IPS-18a (cell line): ENCODE measurements around the gene BCS1L.

Source experiments
- H3K27ac ChIP-seq: one replicate; pipeline ENCODE4 v1.5.1; 2013; ENCODE audit warnings: low read length
- H3K27me3 ChIP-seq: one replicate; pipeline ENCODE4 v1.6.1; 2013; ENCODE audit warnings: mild to moderate bottlenecking, low read length; ENCODE audit not compliant: control insufficient read depth, insufficient read depth
- H3K36me3 ChIP-seq: one replicate; pipeline ENCODE4 v1.6.1; 2013; ENCODE audit warnings: low read depth, low read length; ENCODE audit not compliant: control insufficient read depth
- H3K4me1 ChIP-seq: one replicate; pipeline ENCODE4 v1.6.1; 2013; ENCODE audit warnings: low read depth, low read length; ENCODE audit not compliant: control insufficient read depth
- H3K4me3 ChIP-seq: one replicate; pipeline ENCODE4 v1.5.1; 2013; ENCODE audit warnings: low read length
- H3K9ac ChIP-seq: one replicate; pipeline ENCODE4 v1.6.1; 2013; ENCODE audit warnings: mild to moderate bottlenecking, low read length, moderate library complexity
- H3K9me3 ChIP-seq: one replicate; pipeline ENCODE4 v1.6.1; 2013; ENCODE audit warnings: low read depth, low read length; ENCODE audit not compliant: control insufficient read depth

BCS1L gene

GRCh38 chr2:218642121-218642656, 17.3 kb upstream of the BCS1L start:
- Histone ChIP-seq H3K9me3 (no peaks in the 10 kb centered on the region), H3K36me3 (peaks cover 71% of the 10 kb centered on the region), H3K9ac (no peak overlapping the region), H3K27ac (no peak overlapping the region), H3K4me1 (no peaks in the 10 kb centered on the region), H3K4me3 (no peak overlapping the region), H3K27me3 (no peaks in the 10 kb centered on the region)

GRCh38 chr2:218642786-218643185, 16.7 kb upstream of the BCS1L start:
- Histone ChIP-seq H3K27ac (no peak overlapping the region), H3K4me1 (no peaks in the 10 kb centered on the region), H3K9ac (no peak overlapping the region), H3K9me3 (no peaks in the 10 kb centered on the region), H3K27me3 (no peaks in the 10 kb centered on the region), H3K36me3 (peaks cover 70% of the 10 kb centered on the region), H3K4me3 (no peak overlapping the region)

GRCh38 chr2:218643751-218644310, 15.7 kb upstream of the BCS1L start:
- Histone ChIP-seq H3K9ac (no peak overlapping the region), H3K27ac (no peak overlapping the region), H3K36me3 (peaks cover 70% of the 10 kb centered on the region), H3K4me1 (no peaks in the 10 kb centered on the region), H3K27me3 (no peaks in the 10 kb centered on the region), H3K9me3 (no peaks in the 10 kb centered on the region), H3K4me3 (no peak overlapping the region)

GRCh38 chr2:218644721-218645120, 14.8 kb upstream of the BCS1L start:
- Histone ChIP-seq H3K36me3 (peaks cover 73% of the 10 kb centered on the region), H3K9ac (no peak overlapping the region), H3K4me1 (no peaks in the 10 kb centered on the region), H3K9me3 (no peaks in the 10 kb centered on the region), H3K27me3 (no peaks in the 10 kb centered on the region), H3K27ac (no peak overlapping the region), H3K4me3 (no peak overlapping the region)

- Histone ChIP-seq H3K9ac (no peak overlapping the region), H3K4me3 (no peak overlapping the region), H3K9me3 (no peaks in the 10 kb centered on the region), H3K4me1 (no peaks in the 10 kb centered on the region), H3K36me3 (peaks cover 75% of the 10 kb centered on the region), H3K27ac (no peak overlapping the region), H3K27me3 (no peaks in the 10 kb centered on the region)
These were observed 14.4 kb upstream of the BCS1L start for GRCh38 chr2:218645126-218645525.

GRCh38 chr2:218648088-218648786, 11.2 kb upstream of the BCS1L start:
- Histone ChIP-seq H3K27me3 (no peaks in the 10 kb centered on the region), H3K36me3 (peaks cover 85% of the 10 kb centered on the region), H3K4me3 (no peak overlapping the region), H3K9me3 (no peaks in the 10 kb centered on the region), H3K9ac (no peak overlapping the region), H3K4me1 (no peaks in the 10 kb centered on the region), H3K27ac (no peak overlapping the region)

GRCh38 chr2:218648787-218649100, 10.7 kb upstream of the BCS1L start:
- Histone ChIP-seq H3K27ac (no peak overlapping the region), H3K4me3 (no peak overlapping the region), H3K9me3 (no peaks in the 10 kb centered on the region), H3K4me1 (no peaks in the 10 kb centered on the region), H3K36me3 (peaks cover 85% of the 10 kb centered on the region), H3K27me3 (no peaks in the 10 kb centered on the region), H3K9ac (no peak overlapping the region)

- peaks cover 44% of the 10 kb centered on the region for H3K36me3 ChIP-seq
- no peak overlapping the region for H3K9ac ChIP-seq
- no peaks in the 10 kb centered on the region for H3K9me3 ChIP-seq
- no peaks in the 10 kb centered on the region for H3K27me3 ChIP-seq
- H3K4me1 ChIP-seq: no peaks in the 10 kb centered on the region
- H3K4me3 ChIP-seq: no peak overlapping the region
- no peak overlapping the region for H3K27ac ChIP-seq
These were observed 3.7 kb upstream of the BCS1L start for GRCh38 chr2:218655751-218656150.

GRCh38 chr2:218658671-218659257, 719 bp upstream of the BCS1L start:
- Histone ChIP-seq H3K9ac (peak overlapping the region; percentile 93), H3K4me1 (no peaks in the 10 kb centered on the region), H3K27ac (peak overlapping the region; percentile 80), H3K36me3 (peaks cover 42% of the 10 kb centered on the region), H3K27me3 (no peaks in the 10 kb centered on the region), H3K9me3 (no peaks in the 10 kb centered on the region), H3K4me3 (peak overlapping the region; percentile 92)

GRCh38 chr2:218659988-218660358, 490 bp downstream of the BCS1L start:
- Histone ChIP-seq H3K36me3 (peaks cover 50% of the 10 kb centered on the region), H3K27me3 (no peaks in the 10 kb centered on the region), H3K9me3 (no peaks in the 10 kb centered on the region), H3K4me1 (no peaks in the 10 kb centered on the region), H3K4me3 (peak overlapping the region; percentile 92), H3K9ac (peak overlapping the region; percentile 93), H3K27ac (no peak overlapping the region)

GRCh38 chr2:218662377-218662776, 2.9 kb downstream of the BCS1L start:
- Histone ChIP-seq H3K4me3 (no peak overlapping the region), H3K36me3 (peaks cover 50% of the 10 kb centered on the region), H3K27ac (no peak overlapping the region), H3K27me3 (no peaks in the 10 kb centered on the region), H3K9ac (no peak overlapping the region), H3K9me3 (no peaks in the 10 kb centered on the region), H3K4me1 (no peaks in the 10 kb centered on the region)

GRCh38 chr2:218662827-218663226, 3.3 kb downstream of the BCS1L start:
- Histone ChIP-seq H3K4me1 (no peaks in the 10 kb centered on the region), H3K36me3 (peaks cover 55% of the 10 kb centered on the region), H3K27me3 (no peaks in the 10 kb centered on the region), H3K4me3 (no peak overlapping the region), H3K9me3 (no peaks in the 10 kb centered on the region), H3K9ac (no peak overlapping the region), H3K27ac (no peak overlapping the region)
